Stromal cell of bone marrow (primary cell): ENCODE results near the gene MCC.
"Not testable (repeated sequence)": the region's sequence is repeated elsewhere in the genome, so short reads cannot be mapped to it uniquely, and the experiment has no call there.

ENCODE experiments used
- DNase-seq: peaks from one replicate; pipeline ENCODE4 v3.0.0-alpha.2; 2012; ENCODE audit warnings: low read depth

MCC gene

DNA sequence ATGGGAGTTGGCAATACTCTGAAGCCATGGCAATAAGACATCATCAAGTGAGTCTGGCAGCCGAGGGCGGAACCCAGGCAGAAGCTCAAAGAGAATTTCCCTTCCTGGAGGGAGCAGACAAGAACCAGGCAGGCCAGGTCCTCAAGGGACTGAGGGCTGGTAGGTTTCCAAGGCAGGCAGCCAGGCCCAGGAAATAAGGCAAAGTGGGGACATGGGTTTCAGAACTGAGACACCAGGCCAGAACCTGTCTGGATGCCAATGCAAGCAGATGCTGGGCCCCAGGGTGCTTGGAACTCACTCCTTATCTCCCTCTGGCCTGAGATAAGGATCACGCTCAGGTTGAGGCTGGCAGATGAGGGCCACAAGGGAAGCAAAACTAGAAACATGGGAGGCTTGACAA is 62.3 kb downstream of the MCC start:
- no peak for DNase-seq

GRCh38 chr5:113421693-113422092 is 66.6 kb downstream of the MCC start:
- DNase-seq, result no peak

- DNase-seq, result no peak
These were observed 82.7 kb downstream of the MCC start for GRCh38 chr5:113405530-113405929.

DNA sequence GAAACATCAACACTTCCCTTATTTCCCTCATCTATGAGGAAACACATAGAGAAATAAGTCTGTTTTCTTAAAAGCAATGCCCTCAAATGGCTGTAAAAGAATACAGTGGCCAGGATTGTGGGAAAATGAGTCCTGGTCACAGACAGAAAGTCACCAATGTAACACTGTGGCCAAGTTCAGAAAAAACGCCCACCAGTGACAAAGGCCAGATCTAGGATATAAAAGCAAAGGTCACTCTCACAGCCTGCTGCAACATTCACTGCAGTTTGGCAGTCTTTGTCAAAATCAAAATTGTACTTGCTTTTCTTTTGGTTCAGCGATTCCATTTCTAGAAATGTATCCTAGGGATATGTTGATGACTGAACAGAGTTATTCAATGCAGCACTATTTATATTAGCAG is 84.0 kb downstream of the MCC start:
- no peak for DNase-seq

DNA sequence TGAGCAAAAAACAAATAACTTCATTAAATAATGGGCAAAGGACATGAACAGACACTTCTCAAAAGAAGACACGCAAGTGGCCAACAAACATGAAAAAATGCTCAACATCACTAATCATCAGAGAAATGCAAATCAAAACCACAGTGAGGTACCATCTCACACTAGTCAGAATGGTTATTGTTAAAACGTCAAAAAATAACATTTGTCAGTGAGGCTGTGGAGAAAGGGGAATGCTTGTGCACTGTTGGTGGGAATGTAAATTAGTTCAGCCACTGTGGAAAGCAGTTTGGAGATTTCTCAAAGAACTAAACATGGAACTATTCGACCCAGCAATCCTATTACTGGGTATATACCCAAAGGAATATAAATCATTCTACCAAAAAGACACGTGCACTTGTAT is 90.3 kb downstream of the MCC start:
- not testable (repeated sequence) for DNase-seq

DNA sequence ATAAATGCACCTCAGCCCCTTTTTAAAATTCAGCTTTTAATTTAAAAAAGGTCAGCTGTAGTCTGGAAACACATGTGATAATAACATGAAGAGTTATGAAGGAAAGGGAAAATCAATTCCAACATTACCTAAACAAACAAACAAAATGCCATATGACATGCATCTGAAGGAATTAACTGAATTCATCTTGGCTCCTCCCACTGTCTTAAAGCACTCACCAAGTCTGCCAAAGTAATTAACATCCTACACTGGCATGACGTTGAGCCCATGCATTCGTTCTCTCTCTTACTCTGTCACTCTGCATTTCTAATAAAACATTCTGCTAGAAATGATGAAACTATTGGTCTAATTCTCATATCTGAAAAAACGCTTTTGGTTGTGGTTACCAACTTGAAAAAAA is 91.2 kb downstream of the MCC start:
- DNase-seq, result no peak

GRCh38 chr5:113394658-113395057 is 93.6 kb downstream of the MCC start:
- no peak for DNase-seq

GRCh38 chr5:113390224-113390623 is 98.0 kb downstream of the MCC start:
- no peak for DNase-seq

DNA sequence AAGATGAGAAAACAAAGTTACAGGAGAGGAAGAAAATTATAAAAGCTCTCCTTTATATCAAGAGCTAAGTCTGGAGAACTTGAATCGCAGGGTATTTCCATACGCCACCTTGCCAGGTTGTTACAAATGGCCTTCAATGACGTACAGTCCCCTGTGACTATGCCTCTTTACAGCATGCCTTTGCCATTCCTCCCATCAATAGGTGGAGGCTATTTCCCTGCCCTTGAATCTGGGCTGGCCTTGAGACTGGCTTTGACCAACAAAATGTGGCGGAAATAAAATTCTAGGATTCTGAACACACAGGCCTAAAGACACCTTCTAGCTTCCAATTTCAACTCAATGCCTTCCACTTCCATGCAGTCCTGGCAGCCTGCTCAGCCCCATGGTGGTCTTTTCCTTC is 99.1 kb downstream of the MCC start:
- no peak for DNase-seq

- DNase-seq, result no peak
These were observed 100.4 kb downstream of the MCC start for GRCh38 chr5:113387844-113388243.

DNA sequence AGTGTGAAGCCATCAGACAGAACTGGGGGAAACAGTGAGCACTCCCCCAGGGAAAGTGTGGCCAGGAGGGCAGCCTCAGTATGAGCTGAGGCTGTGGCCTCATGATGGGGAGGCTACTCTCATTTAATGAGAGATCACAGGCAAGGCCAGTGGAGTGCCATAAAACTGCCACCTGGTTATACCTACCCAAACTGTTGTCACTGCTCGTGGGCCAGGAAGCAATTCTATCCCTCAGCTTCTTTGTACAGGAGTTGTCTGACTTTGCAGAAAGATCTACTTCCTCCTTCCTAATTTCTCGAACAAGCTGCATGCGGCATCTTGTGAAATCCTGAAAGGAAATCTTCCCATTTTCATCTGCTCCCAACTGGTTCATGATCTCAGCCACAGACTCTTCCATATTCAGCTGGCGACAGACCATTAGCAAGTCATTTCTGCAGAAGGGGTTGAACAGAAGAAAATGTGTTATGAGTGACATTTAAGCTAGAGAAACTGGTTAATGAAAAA is 103.4 kb downstream of the MCC start:
- no peak for DNase-seq

DNA sequence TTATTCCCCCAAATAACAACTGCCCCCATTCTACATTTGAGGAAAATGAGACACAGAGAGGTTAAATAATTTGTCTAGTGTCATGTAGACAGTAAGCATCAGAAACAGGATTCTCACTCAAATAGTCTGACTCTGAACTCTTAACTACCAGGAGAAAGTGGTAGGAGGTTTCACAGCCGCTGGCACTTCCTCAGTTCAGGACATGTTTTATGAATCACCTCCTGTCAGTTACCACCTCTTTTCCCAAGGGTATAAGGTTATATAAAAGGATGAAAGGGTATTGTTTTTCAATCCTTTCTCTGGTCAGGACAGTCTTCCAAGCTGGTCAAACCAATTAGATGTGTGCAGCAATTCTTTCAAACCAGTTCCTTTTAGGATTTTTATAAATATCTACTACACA is 105.5 kb downstream of the MCC start:
- no peak for DNase-seq

DNA sequence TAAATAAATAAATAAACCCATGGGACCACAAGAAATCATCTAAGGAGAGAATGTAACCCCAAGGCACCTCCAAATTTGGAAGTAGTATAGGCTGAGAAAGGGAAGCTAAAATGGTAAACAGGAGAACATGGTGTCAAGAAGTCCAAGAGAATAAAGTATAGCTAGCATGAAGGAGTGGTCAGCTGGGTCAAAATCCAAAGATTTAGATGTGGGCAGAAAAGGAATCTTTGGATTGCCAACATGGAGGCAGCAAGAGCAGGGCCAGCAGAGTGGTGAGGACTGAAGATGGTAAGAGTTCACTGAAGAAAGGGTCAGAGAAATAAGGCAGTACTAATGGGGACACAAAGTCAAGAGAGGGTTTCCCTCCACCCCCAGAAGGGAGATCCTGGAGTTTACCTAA is 106.5 kb downstream of the MCC start:
- no peak for DNase-seq

- DNase-seq, result no peak
These were observed 107.4 kb downstream of the MCC start for GRCh38 chr5:113380807-113381326.

GRCh38 chr5:113379936-113380806 is 108.1 kb downstream of the MCC start:
- no peak for DNase-seq

DNA sequence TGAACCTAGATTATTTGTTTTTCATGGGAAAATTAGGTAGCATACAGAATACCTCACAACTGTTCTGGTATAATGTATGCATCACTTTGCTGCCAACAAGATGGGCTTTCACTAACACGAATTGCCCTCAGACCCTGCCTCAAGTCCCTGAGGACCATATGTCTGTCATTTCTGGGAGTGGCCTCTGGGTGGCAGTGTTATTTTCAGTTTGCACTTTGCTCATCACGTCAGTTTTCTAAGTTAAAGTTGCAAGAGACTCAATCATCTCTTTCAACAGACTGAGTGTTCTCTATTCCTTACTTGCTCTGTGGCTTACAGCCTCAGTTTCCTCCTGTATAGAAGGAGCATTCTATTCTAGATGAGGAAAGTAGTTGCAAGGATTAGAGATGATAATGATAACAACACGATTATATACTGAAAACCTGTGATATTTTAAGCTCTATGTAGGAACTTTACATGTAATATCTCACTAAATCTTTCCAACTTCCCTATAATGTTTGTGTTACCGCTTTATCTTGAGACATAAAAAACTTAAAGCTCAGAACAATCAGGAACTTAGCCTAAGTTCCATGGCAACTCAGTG is 109.2 kb downstream of the MCC start:
- peak; percentile 36 for DNase-seq

GRCh38 chr5:113378514-113378913 is 109.7 kb downstream of the MCC start:
- DNase-seq, result no peak

DNA sequence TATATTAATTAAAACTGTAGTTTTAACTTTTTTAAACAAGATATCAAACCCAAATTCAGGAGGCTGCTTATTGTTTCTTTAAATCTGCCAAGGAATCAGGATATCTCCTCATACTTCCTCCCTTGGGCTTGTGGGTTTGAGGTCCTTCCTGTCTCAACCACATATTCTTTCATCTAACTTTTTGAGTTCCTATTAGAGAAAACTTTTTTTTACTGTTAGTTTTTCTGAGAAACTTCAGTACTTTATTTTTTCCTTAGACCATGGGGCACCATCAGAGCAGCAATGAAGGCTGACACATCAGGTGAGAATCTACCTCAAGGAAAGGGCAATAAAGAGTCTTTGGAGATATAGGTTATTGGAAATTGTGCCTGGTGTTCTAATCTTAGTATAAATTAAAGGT is 110.2 kb downstream of the MCC start:
- no peak for DNase-seq

DNA sequence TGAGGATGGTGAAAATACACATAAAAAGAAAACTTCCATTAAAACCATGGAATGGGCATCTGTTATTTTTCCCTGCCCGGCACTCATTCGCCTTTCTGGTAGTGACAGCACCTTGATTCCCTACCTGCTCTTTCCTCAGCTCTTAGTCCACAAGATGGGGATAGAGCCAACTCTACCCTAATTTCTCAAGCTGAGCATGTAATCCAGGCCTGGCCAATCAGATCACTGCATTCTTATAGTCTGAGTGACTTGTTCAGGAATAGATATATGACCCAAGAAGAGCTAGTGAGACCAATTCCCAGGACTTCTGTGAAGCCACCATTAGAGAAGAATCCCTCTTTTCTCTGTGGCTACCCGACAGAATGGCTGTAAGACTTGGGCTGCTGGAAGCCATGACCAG is 111.6 kb downstream of the MCC start:
- no peak for DNase-seq

DNA sequence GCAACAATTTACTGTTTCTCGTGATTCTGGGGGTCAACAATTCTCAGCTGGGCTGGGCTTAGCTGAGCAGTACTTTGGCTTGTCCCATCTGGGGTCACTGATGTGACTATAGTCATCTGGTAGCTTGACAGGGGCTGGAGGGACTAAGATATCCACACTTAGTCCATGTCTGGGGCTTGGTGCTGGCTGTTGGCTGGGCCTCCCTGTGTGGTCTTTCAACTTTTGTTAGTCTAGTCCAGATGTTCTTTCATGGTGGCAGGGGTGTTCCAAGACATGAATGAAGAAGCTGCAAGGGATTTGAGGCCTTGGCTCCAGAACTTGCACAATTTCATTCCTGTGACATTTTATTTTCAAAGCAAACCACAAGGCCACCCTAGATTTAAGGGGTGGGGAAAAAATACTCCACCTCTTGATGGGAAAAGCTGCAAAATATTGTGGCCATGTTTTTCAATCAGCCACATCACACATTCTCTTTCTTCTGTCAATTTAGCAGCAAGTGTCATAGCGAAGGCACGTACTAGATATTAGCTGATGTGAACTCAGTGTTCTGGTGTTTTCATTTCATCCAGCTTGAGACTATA is 112.7 kb downstream of the MCC start:
- DNase-seq, result no peak

GRCh38 chr5:113373426-113373825 is 114.8 kb downstream of the MCC start:
- DNase-seq, result no peak

GRCh38 chr5:113371721-113372196 is 116.5 kb downstream of the MCC start:
- DNase-seq, result peak; percentile 6

- DNase-seq, result no peak
These were observed 120.7 kb downstream of the MCC start for GRCh38 chr5:113367586-113367985.
